HG02884 (cell line): ENCODE data around the gene GMDS.

Experiments
- ATAC-seq: cut with Tn5 transposase; IDR thresholded peaks from one replicate; pipeline ENCODE4 v1.9.1; 2021; ENCODE audit warnings: mild to moderate bottlenecking, moderate library complexity; ENCODE audit not compliant: unreplicated experiment

The GMDS gene

DNA sequence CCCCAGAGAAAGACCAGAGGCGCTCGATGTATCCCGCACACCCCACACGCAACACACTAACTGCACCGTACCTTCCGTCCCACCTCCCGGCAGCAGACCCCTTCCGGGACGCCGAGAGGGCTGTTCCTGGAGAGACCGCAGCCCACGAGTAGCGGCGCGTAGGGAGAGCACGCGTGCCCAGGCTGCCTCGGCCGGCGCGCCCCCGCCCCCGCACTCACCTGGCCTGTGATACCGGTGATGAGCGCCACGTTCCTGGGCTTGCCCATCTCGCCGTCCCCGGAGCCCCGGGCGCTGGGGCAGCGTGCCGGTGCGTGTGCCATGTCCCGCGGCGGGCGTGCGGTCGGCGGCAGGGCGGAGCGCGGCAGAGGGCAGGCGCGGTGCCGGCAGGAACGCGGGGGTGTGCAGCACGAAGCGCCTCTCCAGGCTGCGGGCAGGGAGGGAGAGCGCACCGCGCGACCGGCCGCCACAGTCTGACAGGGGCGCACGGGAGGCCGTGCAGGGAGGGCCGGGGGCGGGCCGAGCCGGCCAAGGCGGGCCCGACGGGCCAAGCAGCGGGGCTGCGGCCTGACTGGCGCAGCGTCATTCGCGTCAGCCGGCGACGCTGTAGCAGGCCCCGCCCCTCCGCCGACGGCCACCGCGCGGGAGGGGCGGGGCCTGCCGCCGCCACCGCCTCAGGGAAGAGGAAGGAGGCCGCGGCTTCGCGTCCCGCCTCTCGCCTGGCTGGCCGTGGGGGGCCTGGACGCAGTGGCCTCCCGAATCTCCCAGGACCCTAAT, at the start of gene GMDS:
TSS of gene GMDS (minus strand) at position 503 of the 774 bp plus-strand sequence.
- ATAC-seq = peak; percentile 90

DNA sequence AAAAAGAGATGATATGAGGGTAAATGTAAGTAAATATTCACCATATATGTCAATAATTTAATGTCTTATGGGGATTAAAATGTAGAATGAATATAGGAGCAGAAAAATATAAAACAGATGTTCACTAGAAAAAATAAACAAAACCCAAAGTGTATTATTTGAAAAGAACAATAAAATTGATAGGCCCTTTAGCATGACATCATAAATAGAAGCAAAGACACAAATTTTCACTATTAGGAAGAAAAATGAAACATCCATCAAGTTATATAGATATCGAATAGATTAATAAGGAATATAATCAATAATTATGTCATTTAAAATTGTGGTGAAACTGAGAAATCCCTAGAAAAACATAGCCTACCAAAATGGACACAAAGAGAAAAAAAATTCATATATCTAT, 40.1 kb upstream of the GMDS start:
- ATAC-seq = no peak

DNA sequence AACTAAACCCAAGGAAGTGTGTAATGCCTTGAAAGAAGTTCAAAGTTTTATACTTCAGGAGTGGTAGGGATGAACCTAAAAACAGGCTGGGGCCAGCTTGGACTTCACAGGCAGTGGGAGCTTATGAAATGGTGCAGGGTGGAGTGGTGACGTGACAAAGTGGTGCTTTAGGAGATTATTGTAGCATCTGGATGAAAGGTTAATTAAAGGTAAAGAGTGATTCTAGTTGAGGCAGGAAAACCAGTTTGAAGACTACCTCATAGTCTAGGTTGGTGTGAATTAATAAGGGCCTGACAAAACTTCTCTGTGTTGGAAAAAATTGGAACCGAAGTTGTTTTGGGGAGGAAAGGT, 30.5 kb upstream of the GMDS start:
- ATAC-seq = no peak

DNA sequence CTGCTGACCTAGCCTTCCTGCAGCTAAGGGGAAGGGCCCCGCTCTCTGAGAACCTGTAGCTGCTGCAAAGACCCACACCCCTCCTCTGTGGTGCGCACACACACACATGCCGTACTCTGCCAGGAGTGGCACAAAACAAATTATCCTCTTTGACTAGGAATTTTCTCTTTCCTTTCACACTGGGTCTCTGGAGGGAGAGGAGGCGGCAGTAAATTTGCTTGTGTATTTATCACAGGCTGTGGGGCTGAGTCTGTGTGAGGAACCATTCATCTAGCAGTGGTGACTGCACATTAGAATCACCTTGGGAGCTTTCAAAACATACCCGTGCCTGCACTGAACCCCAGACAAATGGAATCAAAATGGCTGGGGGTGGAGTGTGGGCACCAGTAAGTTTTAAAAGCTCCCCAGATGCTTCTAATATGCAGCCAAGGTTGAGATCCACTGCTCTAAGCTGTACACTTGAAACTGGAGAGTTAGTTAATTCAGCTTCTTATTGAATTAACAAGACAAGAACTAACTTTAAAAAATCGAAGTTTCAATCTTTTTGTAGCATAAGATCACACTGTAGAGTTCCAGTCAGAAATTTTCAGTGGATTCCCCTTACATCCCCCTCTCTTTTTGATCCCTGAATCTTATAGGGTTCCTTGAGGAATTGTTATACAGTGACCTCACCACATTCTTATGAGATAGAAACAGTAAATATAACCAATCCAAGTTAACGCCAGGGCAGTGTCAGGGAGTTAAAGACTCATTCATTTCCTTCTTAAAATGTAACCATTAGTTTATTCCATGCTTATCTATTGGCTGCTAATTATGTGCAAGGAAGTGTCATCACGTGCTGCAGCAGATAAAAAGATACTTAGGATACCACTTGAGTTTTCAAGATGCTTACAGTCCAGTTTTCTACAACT, 29.8 kb upstream of the GMDS start:
- ATAC-seq = no peak

GRCh38 chr6:2272696-2273095, 27.3 kb upstream of the GMDS start:
- ATAC-seq = no peak

GRCh38 chr6:2270054-2270453, 24.6 kb upstream of the GMDS start:
- ATAC-seq = no peak

GRCh38 chr6:2266841-2267240, 21.4 kb upstream of the GMDS start:
- no peak for ATAC-seq

DNA sequence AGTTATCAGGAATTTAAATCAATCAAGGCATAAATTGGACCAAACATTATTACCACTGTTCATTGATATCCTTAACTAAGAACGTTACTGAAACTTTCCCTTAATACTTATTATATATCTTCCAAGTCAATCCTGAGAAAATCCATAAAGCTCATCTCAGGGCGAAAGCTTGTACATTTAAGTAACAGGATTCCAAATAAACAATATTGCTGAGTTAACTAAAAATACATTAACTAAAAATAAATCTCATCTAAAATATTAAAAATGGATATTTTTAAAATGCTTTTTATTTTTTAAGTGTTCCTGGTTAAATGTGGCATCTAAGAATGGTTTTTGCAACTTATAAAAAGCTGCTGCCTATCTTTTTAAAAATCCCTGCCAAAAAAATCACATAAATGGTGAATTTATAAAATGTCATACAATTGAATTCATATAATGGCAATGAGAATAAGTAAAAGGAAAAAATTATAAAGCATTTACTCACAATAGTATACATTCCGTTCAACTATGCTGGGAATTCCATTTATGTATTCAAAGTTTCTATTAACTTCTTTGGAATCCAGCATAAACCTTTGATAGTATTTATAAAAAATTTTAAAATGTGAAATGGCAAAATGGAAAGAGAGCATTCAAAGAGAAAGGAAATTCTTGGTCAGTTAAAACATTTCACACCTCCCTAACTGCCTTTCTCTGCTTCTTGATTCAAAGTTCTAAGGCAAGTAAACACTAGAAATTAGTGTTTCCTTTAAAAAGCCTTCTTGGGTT, 20.8 kb upstream of the GMDS start:
- ATAC-seq = no peak

- no peak for ATAC-seq
These were observed 19.5 kb upstream of the GMDS start for GRCh38 chr6:2264932-2265331.

- ATAC-seq = no peak
These were observed 18.5 kb upstream of the GMDS start for GRCh38 chr6:2263896-2264295.

DNA sequence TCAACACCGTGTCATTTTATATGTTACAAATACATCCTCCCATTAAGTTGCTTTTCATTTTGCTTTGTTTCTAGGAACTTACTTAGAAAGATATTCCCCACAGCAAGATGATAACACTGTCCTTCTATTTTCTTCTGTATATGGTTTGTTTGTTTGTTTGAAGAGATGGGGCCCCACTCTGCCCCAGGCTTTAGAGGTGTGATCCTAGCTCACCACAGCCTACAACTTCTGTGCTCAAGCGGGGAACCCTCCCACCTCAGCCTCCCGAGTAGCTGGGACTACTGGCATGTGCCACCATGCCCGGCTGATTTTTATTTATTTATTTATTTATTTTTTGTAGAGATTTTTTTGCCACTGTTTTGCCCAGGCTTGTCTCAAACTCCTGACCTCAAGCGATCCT, 14.2 kb upstream of the GMDS start:
- no peak for ATAC-seq

DNA sequence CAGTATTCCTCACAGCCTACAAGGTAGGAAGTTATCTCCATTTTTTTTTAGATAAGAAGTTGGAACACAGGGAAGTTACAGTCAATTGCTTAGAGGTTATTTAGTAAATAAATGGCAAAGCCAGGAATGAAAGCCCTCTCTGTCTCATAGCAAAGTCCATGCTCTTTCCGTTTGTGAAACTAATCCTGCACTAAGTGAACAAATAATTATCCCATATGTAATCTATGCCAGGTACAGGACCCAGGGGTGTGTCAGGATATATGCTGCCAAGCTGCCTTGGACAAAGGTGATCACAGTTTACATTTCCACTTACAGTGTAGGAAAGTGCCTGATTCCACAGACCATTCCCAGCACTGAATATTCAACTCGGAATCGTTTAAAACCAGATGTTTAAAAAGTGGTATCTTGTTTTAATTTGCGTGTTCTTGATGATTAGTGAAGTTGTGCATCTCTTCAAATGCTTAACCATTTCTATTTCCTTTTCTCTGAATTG, 13.6 kb upstream of the GMDS start:
- ATAC-seq = no peak

GRCh38 chr6:2258112-2258511, 12.7 kb upstream of the GMDS start:
- no peak for ATAC-seq

DNA sequence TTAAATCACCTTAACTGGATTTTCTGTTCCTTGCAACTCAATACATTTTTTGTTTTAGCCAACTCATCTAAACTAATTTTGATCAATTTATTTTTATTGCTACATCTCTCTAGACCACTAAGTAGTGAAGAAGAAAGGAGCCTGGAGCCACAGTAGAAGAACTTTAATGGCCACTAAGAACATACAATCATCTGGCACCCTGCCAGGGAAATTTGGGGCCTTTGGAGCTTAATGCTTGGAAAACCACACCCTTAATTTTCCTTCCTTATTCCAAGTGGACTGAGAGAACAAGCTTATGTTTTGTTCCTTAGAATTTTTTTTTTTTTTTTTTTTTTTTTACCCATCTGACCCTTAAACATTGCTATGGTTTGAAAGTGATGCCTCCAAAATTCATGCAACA, 12.0 kb upstream of the GMDS start:
- ATAC-seq = no peak

DNA sequence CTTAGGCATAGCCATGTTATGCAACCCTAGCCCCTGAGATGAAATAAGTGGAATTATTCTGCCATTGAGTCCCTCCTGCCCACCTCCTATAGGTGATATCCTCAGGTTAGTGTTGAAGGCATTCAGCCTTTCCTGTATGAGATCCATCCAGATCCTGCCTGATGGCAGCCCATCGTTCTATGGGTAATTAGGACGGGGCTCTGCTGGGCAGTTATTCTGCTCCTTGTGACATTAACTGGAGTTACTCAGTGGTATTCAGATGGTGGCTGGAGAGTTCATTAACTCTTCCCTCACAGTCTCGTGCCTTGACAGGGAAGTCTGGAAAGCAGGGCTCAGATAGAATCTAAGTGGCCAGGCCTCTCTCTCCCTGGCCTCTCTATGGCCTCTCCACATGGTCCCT, 9.3 kb upstream of the GMDS start:
- ATAC-seq = no peak

GRCh38 chr6:2249126-2249525, 3.7 kb upstream of the GMDS start:
- no peak for ATAC-seq

GRCh38 chr6:2247664-2248063, 2.3 kb upstream of the GMDS start:
- ATAC-seq = no peak

DNA sequence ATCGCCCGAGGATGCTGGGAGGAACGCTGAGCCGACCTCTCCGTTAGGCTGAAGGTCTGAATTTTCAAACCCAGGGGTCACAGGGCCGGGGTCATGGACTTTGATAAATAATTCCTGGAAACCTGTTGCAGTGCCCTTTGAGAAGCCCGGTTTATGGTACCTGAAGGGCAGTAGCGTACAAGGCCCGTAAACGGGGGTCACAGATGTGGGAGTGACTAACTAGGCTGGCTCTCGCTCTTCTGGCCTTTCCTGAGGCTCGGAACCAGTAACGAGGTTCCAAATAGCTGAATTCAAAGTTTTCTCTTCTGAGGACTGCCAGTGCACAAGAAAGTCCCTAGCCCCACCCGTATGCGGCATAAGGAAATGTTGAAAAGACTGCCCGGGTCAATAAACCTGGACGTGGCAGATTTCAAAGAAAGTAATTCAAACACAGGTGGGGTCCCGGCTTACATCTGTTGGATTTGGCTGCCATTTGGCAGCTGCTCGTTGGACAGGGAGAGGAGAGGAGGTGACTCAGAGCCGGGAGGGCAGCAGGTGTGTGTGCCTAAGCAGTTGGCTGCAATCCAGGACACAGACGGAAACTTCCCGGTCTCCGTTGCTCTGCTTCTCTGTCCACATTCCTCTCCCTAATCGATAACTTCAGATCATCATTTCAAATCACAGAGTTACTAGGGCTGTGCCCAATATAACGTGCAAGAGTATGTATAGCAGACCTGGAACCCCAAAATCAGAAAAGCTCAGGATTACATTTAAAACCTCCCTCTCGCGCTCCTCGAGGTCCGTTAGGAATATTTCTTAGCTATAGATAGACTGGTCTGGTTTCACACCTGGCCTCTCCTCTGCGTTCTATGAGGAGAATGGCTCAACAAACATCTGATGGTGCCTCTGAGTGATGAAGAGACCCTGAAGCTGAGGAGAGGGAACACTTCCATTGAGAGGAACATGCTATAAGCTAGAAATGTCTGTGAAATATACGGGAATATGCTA, 765 bp upstream of the GMDS start:
- ATAC-seq = no peak

- no peak for ATAC-seq
These were observed 923 bp downstream of the GMDS start for GRCh38 chr6:2244261-2245102.
